ENCODE measurements around the gene SNPH.

SNPH gene

DNA sequence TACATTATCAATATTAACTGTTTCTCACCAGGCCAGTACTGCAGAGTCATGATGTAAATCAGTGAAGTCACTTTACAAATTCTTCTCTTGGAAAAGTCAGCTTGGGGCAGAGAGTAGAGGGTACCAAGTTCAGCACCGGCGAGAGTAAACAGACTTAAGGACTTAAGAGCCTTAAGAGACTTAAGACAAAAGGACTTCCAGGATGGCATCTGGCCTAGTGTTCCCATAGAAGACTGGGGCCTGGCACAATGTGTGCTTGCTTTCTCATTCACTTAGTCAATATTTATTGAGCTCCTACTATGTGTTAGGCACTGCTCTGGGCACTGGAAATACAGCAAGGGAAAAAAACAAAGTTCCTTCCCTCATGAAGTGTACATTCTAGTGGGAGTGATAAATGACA, 1.4 kb upstream of the SNPH start:
- no peak overlapping the region for H3K4me3 ChIP-seq (ENCODE audit: control insufficient read depth, low read depth, low read length)
- DNase-seq (ENCODE audit: low read depth), result no peak
- TF ChIP-seq, protein P1, sequence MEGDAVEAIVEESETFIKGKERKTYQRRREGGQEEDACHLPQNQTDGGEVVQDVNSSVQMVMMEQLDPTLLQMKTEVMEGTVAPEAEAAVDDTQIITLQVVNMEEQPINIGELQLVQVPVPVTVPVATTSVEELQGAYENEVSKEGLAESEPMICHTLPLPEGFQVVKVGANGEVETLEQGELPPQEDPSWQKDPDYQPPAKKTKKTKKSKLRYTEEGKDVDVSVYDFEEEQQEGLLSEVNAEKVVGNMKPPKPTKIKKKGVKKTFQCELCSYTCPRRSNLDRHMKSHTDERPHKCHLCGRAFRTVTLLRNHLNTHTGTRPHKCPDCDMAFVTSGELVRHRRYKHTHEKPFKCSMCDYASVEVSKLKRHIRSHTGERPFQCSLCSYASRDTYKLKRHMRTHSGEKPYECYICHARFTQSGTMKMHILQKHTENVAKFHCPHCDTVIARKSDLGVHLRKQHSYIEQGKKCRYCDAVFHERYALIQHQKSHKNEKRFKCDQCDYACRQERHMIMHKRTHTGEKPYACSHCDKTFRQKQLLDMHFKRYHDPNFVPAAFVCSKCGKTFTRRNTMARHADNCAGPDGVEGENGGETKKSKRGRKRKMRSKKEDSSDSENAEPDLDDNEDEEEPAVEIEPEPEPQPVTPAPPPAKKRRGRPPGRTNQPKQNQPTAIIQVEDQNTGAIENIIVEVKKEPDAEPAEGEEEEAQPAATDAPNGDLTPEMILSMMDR (IDR thresholded peaks at IDR 0.05; ENCODE audit: control insufficient read depth, insufficient read depth, low read depth, low read length, missing control alignments), result no peak

- peak overlapping the region; percentile 75 for H3K4me3 ChIP-seq (ENCODE audit: control insufficient read depth, low read depth, low read length)
- TF ChIP-seq, protein P1 (IDR thresholded peaks at IDR 0.05; ENCODE audit: control insufficient read depth, insufficient read depth, low read depth, low read length, missing control alignments), result no peak
- no peak for DNase-seq (ENCODE audit: low read depth)
Observed at GRCh38 chr20:1265226-1265915, 723 bp upstream of the SNPH start.

- peak overlapping the region; percentile 75 for H3K4me3 ChIP-seq (ENCODE audit: control insufficient read depth, low read depth, low read length)
- DNase-seq (ENCODE audit: low read depth), result no peak
- TF ChIP-seq, protein P1 (IDR thresholded peaks at IDR 0.05; ENCODE audit: control insufficient read depth, insufficient read depth, low read depth, low read length, missing control alignments), result no peak
Observed at GRCh38 chr20:1265916-1266166, 253 bp upstream of the SNPH start.

- peak overlapping the region; percentile 75 for H3K4me3 ChIP-seq (ENCODE audit: control insufficient read depth, low read depth, low read length)
- TF ChIP-seq, protein P1 (IDR thresholded peaks at IDR 0.05; ENCODE audit: control insufficient read depth, insufficient read depth, low read depth, low read length, missing control alignments), result no peak
- no peak for DNase-seq (ENCODE audit: low read depth)
Observed at GRCh38 chr20:1267161-1267560, 1.1 kb downstream of the SNPH start.

- no peak overlapping the region for H3K4me3 ChIP-seq (ENCODE audit: control insufficient read depth, low read depth, low read length)
- TF ChIP-seq, protein P1 (IDR thresholded peaks at IDR 0.05; ENCODE audit: control insufficient read depth, insufficient read depth, low read depth, low read length, missing control alignments), result no peak
- no peak for DNase-seq (ENCODE audit: low read depth)
Observed at GRCh38 chr20:1267809-1268374, 1.8 kb downstream of the SNPH start.

DNA sequence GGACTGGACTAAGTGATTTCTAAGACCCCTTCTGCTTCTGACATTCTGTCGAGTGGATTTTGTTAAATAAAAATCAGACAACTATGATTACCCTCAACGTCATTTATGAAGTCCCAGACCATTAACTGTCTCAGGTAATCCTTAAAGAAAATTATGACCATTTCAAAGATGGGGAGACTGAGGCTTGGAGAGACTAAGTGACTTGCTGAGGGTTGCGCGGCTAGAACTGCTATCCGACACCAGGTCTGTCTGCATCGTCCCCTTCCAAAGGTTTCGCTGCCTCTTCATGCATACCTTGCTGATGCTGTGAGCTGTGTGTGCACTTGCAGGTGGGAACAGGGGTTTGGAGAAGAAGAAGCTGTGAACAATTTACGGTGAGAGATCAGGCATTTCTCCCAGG, 3.1 kb downstream of the SNPH start:
- no peak overlapping the region for H3K4me3 ChIP-seq (ENCODE audit: control insufficient read depth, low read depth, low read length)
- TF ChIP-seq, protein P1 (IDR thresholded peaks at IDR 0.05; ENCODE audit: control insufficient read depth, insufficient read depth, low read depth, low read length, missing control alignments), result no peak
- no peak for DNase-seq (ENCODE audit: low read depth)

Measured in AG09309 (cell line).